ENCODE results near the gene GRK6.

GRK6 gene

GRCh38 chr5:177425801-177426565, 493 bp upstream of the GRK6 start:
- peak; percentile 100 for DNase-seq (ENCODE audit: low spot score)

- DNase-seq (ENCODE audit: low spot score) = no peak
Measured at GRCh38 chr5:177427211-177427822, 841 bp downstream of the GRK6 start.

GRCh38 chr5:177427919-177428573, 1.6 kb downstream of the GRK6 start:
- no peak for DNase-seq (ENCODE audit: low spot score)

GRCh38 chr5:177428574-177429217, 2.2 kb downstream of the GRK6 start:
- DNase-seq (ENCODE audit: low spot score) = no peak

GRCh38 chr5:177429248-177430040, 3.0 kb downstream of the GRK6 start:
- DNase-seq (ENCODE audit: low spot score) = no peak

GRCh38 chr5:177430140-177430951, 3.9 kb downstream of the GRK6 start:
- DNase-seq (ENCODE audit: low spot score) = no peak

GRCh38 chr5:177430972-177431316, 4.5 kb downstream of the GRK6 start:
- DNase-seq (ENCODE audit: low spot score) = no peak

- DNase-seq (ENCODE audit: low spot score) = no peak
Measured at GRCh38 chr5:177431317-177432142, 5.1 kb downstream of the GRK6 start.

- no peak for DNase-seq (ENCODE audit: low spot score)
Measured at GRCh38 chr5:177432143-177432838, 5.8 kb downstream of the GRK6 start.

GRCh38 chr5:177432839-177433657, 6.6 kb downstream of the GRK6 start:
- no peak for DNase-seq (ENCODE audit: low spot score)

- no peak for DNase-seq (ENCODE audit: low spot score)
Measured at GRCh38 chr5:177433658-177434217, 7.3 kb downstream of the GRK6 start.

- no peak for DNase-seq (ENCODE audit: low spot score)
Measured at GRCh38 chr5:177434437-177434836, 8.0 kb downstream of the GRK6 start.

GRCh38 chr5:177434942-177435738, 8.7 kb downstream of the GRK6 start:
- DNase-seq (ENCODE audit: low spot score) = no peak

- DNase-seq (ENCODE audit: low spot score) = no peak
Measured at GRCh38 chr5:177435847-177436536, 9.5 kb downstream of the GRK6 start.

GRCh38 chr5:177437623-177438022, 11.1 kb downstream of the GRK6 start:
- no peak for DNase-seq (ENCODE audit: low spot score)

- no peak for DNase-seq (ENCODE audit: low spot score)
Measured at GRCh38 chr5:177438468-177438867, 12.0 kb downstream of the GRK6 start.

- no peak for DNase-seq (ENCODE audit: low spot score)
Measured at GRCh38 chr5:177439518-177440053, 13.1 kb downstream of the GRK6 start.

All from AG08395 (cell line).